H9 (cell line): Measurements from ENCODE around the gene UTF1. TPM values are rescaled to one million over a fixed set of nuclear protein-coding genes. Genes with fewer than 3 reads are reported as not detected.

Experiments
- DNase-seq: peaks from one replicate; pipeline ENCODE4 v3.0.0-alpha.2; 2017
- H2AFZ ChIP-seq: one replicate; pipeline ENCODE4 v1.6.1; 2013; ENCODE audit warnings: mild to moderate bottlenecking, low read length, control low read depth, moderate library complexity
- H2AK5ac ChIP-seq: 2 replicates; pipeline ENCODE4 v1.6.1; 2013; ENCODE audit warnings: low read length, control low read depth, mixed read lengths; ENCODE audit not compliant: insufficient read length
- H2BK120ac ChIP-seq: one replicate; pipeline ENCODE4 v1.6.1; 2013; ENCODE audit warnings: low read depth, mild to moderate bottlenecking, low read length, control low read depth, inconsistent platforms; ENCODE audit not compliant: poor library complexity, severe bottlenecking
- H2BK12ac ChIP-seq: 2 replicates; pipeline ENCODE4 v1.6.1; 2013; ENCODE audit warnings: low read length, control low read depth, mixed read lengths, low read depth; ENCODE audit not compliant: insufficient read length
- H2BK15ac ChIP-seq: 2 replicates; pipeline ENCODE4 v1.6.1; 2013; ENCODE audit warnings: low read depth, low read length, control low read depth
- H2BK20ac ChIP-seq: one replicate; pipeline ENCODE4 v1.6.1; 2013; ENCODE audit warnings: low read depth, mild to moderate bottlenecking, low read length, control low read depth, inconsistent platforms; ENCODE audit not compliant: poor library complexity, severe bottlenecking
- H2BK5ac ChIP-seq: 2 replicates; pipeline ENCODE4 v1.6.1; 2013; ENCODE audit warnings: low read length, control low read depth, mixed read lengths; ENCODE audit not compliant: insufficient read length
- H3K14ac ChIP-seq: 2 replicates; pipeline ENCODE4 v1.6.1; 2013; ENCODE audit warnings: low read length, control low read depth; ENCODE audit not compliant: insufficient read depth
- H3K18ac ChIP-seq: 2 replicates; pipeline ENCODE4 v1.6.1; 2013; ENCODE audit warnings: low read depth, mild to moderate bottlenecking, mixed read lengths, low read length, control low read depth; ENCODE audit not compliant: insufficient read length
- H3K23ac ChIP-seq: 2 replicates; pipeline ENCODE4 v1.6.1; 2013; ENCODE audit warnings: low read length, control low read depth, mixed read lengths, low read depth; ENCODE audit not compliant: insufficient read length
- H3K23me2 ChIP-seq: 2 replicates; pipeline ENCODE4 v1.6.1; 2013; ENCODE audit warnings: low read depth, mild to moderate bottlenecking, mixed read lengths, low read length, control low read depth; ENCODE audit not compliant: insufficient read length, poor library complexity, severe bottlenecking
- H3K27ac ChIP-seq: 2 replicates; pipeline ENCODE4 v1.5.1; 2013; ENCODE audit warnings: low read length, control low read depth, mixed read lengths, low read depth; ENCODE audit not compliant: insufficient read length
- H3K27me3 ChIP-seq: 2 replicates; pipeline ENCODE4 v1.6.1; 2013; ENCODE audit warnings: low read length, control low read depth, inconsistent platforms; ENCODE audit not compliant: insufficient read depth
- H3K4ac ChIP-seq: 2 replicates; pipeline ENCODE4 v1.6.1; 2013; ENCODE audit warnings: low read depth, mild to moderate bottlenecking, control low read depth, inconsistent platforms, low read length, moderate library complexity
- H3K4me1 ChIP-seq: 2 replicates; pipeline ENCODE4 v1.6.1; 2013; ENCODE audit warnings: low read length, control low read depth, inconsistent platforms; ENCODE audit not compliant: insufficient read depth
- H3K4me2 ChIP-seq: 2 replicates; pipeline ENCODE4 v1.6.1; 2013; ENCODE audit warnings: low read length, control low read depth, mixed read lengths; ENCODE audit not compliant: insufficient read length, insufficient read depth
- H3K56ac ChIP-seq: 2 replicates; pipeline ENCODE4 v1.6.1; 2013; ENCODE audit warnings: low read depth, mild to moderate bottlenecking, mixed read lengths, low read length, control low read depth; ENCODE audit not compliant: insufficient read length
- H3K79me1 ChIP-seq: 2 replicates; pipeline ENCODE4 v1.6.1; 2013; ENCODE audit warnings: low read depth, mild to moderate bottlenecking, moderate library complexity, low read length, control low read depth, inconsistent platforms; ENCODE audit not compliant: insufficient read depth, poor library complexity, severe bottlenecking
- H3K79me2 ChIP-seq: 2 replicates; pipeline ENCODE4 v1.6.1; 2013; ENCODE audit warnings: low read length, control low read depth, inconsistent platforms; ENCODE audit not compliant: insufficient read depth
- H3K9ac ChIP-seq: 2 replicates; pipeline ENCODE4 v1.6.1; 2013; ENCODE audit warnings: low read length, control low read depth, mixed read lengths; ENCODE audit not compliant: insufficient read length; ENCODE audit errors: extremely low read depth
- H3K9me3 ChIP-seq: one replicate; pipeline ENCODE4 v1.6.1; 2013; ENCODE audit warnings: low read depth, low read length, inconsistent platforms; ENCODE audit not compliant: control insufficient read depth
- H3T11ph ChIP-seq: one replicate; pipeline ENCODE4 v1.6.1; 2013; ENCODE audit warnings: mild to moderate bottlenecking, low read length, control low read depth, inconsistent platforms
- H4K20me1 ChIP-seq: one replicate; pipeline ENCODE4 v1.6.1; 2013; ENCODE audit not compliant: control insufficient read depth, insufficient read length, insufficient read depth
- H4K5ac ChIP-seq: 2 replicates; pipeline ENCODE4 v1.6.1; 2013; ENCODE audit warnings: low read depth, mild to moderate bottlenecking, mixed read lengths, low read length, control low read depth; ENCODE audit not compliant: insufficient read length
- H4K8ac ChIP-seq: replicated peaks from 2 replicates; pipeline ENCODE4 v1.6.1; 2013; ENCODE audit warnings: low read length, control low read depth, mixed read lengths, low read depth; ENCODE audit not compliant: insufficient read length
- H4K91ac ChIP-seq: 2 replicates; pipeline ENCODE4 v1.6.1; 2013; ENCODE audit warnings: low read depth, mild to moderate bottlenecking, moderate library complexity, mixed read lengths, low read length, control low read depth; ENCODE audit not compliant: insufficient read length
- H3K27ac Mint-ChIP-seq, 3 experiments: 2 replicates in 2 of 3; 3 replicates in 1 of 3; pipeline ENCODE4 v1.8.0; 2020 to 2021; ENCODE audit warnings: mixed read lengths in 3 of 3, mild to moderate bottlenecking in 1 of 3, moderate library complexity in 1 of 3
- H3K27me3 Mint-ChIP-seq: 2 replicates; pipeline ENCODE4 v1.8.0; 2021; ENCODE audit warnings: low read depth, mild to moderate bottlenecking, moderate library complexity, mixed read lengths
- H3K36me3 Mint-ChIP-seq, 3 experiments: 2 replicates in 2 of 3; 3 replicates in 1 of 3; pipeline ENCODE4 v1.8.0; 2020 to 2021; ENCODE audit warnings: low read depth in 3 of 3, mixed read lengths in 3 of 3; ENCODE audit not compliant: insufficient read depth in 1 of 3
- H3K4me1 Mint-ChIP-seq, 2 experiments: 2 replicates each; pipeline ENCODE4 v1.8.0; 2020; ENCODE audit warnings: mixed read lengths in 2 of 2
- H3K4me3 Mint-ChIP-seq, 2 experiments: 2 replicates in 1 of 2; 3 replicates in 1 of 2; pipeline ENCODE4 v1.8.0; 2020 to 2021; ENCODE audit warnings: mild to moderate bottlenecking in 2 of 2, mixed read lengths in 2 of 2, moderate library complexity in 1 of 2
- H3K9me3 Mint-ChIP-seq, 2 experiments: 2 replicates in 1 of 2; 3 replicates in 1 of 2; pipeline ENCODE4 v1.8.0; 2020; ENCODE audit warnings: mild to moderate bottlenecking in 2 of 2, mixed read lengths in 2 of 2, moderate library complexity in 1 of 2
- CTCF ChIP-seq: fragments of 200-600 bp; sonication (generic); conservative IDR thresholded peaks from 3 replicates; pipeline ENCODE4 v1.8.0; 2021; ENCODE audit warnings: antibody characterized with exemption, mild to moderate bottlenecking
- WGBS: extraction: QIAGEN DNeasy Blood & Tissue Kit; methylation state at CpG from one replicate; pipeline ENCODE4 v1.1.7; 2013; ENCODE audit warnings: missing lambda C conversion rate, low lambda C conversion rate, mixed read lengths; ENCODE audit not compliant: insufficient read length; ENCODE audit errors: extremely low coverage; 5-methylcytosine and 5-hydroxymethylcytosine counted together
- total RNA-seq: library from RNA; stranded (reverse); gene quantifications from 2 replicates; pipeline ENCODE4 v1.2.1, GENCODE V29; 2021

Gene UTF1
- total RNA-seq, 1 experiment from 2014 or later, result 31.5 TPM

GRCh38 chr10:133237588-133238465, 7.8 kb downstream of the UTF1 start, which contains the start of gene VENTX:
VENTX (plus strand) TSS chr10:133237855; CDS start chr10:133237915, 60 bp downstream.
- DNase-seq, result peak; percentile 95
- Histone ChIP-seq H3K27me3 (peaks cover 14% of the 10 kb centered on the region; the same call in 1 of the 2 replicates), H3K18ac (peak within 1 kb of the TSS; percentile 61), H3K9ac (no peak within 1 kb of the TSS), H3K79me2 (no peaks in the 10 kb centered on the region), H4K91ac (no peak within 1 kb of the TSS), H2AFZ (no peak within 1 kb of the TSS), H3K23ac (no peak within 1 kb of the TSS), H2BK120ac (no peak within 1 kb of the TSS), H3K56ac (no peak within 1 kb of the TSS), H3K23me2 (peaks cover 14% of the 10 kb centered on the region), H3K79me1 (no peaks in the 10 kb centered on the region), H4K20me1 (no peaks in the 10 kb centered on the region), H3K14ac (peak within 1 kb of the TSS; percentile 76), H2AK5ac (no peak within 1 kb of the TSS), H3K27ac (no peak within 1 kb of the TSS), H2BK15ac (no peak within 1 kb of the TSS), H3K4me1 (no peaks in the 10 kb centered on the region; the same call in 1 of the 2 replicates), H2BK20ac (no peak within 1 kb of the TSS), H2BK5ac (no peak within 1 kb of the TSS), H3T11ph (no peak within 1 kb of the TSS), H3K4me2 (peak within 1 kb of the TSS; percentile 27), H4K5ac (no peak within 1 kb of the TSS), H2BK12ac (no peak within 1 kb of the TSS), H3K4ac (no peak within 1 kb of the TSS), H4K8ac (no peak within 1 kb of the TSS), H3K9me3 (no peaks in the 10 kb centered on the region)
- no CpG with 5 or more reads among the region's 60 CpGs for WGBS
- Mint-ChIP-seq H3K4me3 (peak within 1 kb of the TSS; percentile 70 to 76), H3K36me3 (peaks cover 0 to 20% (median 0%) of the 10 kb centered on the region in 3 experiments; a peak in 3 of 7 replicates), H3K27me3 (peaks cover 60% of the 10 kb centered on the region), H3K4me1 (peaks cover 13 to 20% of the 10 kb centered on the region in 2 experiments), H3K9me3 (no peaks in the 10 kb centered on the region; a peak in 1 of 5 replicates), H3K27ac (no peak within 1 kb of the TSS)
- TF ChIP-seq CTCF, result no peak
